Hematopoietic multipotent progenitor cell treated with erythropoietin and hydrocortisone succinate and interleukin-3 and kit ligand, for 8 days (in vitro differentiated cells): ENCODE data around the gene RBM44.
A peak's percentile ranks its signal among the peaks of the same experiment; 100 is the strongest.
"Not testable (repeated sequence)": the region's sequence is repeated elsewhere in the genome, so short reads cannot be mapped to it uniquely, and the experiment has no call there.

Experiments used
- DNase-seq: peaks from one replicate; pipeline ENCODE4 v3.0.0-alpha.2; 2015

The RBM44 gene

DNA sequence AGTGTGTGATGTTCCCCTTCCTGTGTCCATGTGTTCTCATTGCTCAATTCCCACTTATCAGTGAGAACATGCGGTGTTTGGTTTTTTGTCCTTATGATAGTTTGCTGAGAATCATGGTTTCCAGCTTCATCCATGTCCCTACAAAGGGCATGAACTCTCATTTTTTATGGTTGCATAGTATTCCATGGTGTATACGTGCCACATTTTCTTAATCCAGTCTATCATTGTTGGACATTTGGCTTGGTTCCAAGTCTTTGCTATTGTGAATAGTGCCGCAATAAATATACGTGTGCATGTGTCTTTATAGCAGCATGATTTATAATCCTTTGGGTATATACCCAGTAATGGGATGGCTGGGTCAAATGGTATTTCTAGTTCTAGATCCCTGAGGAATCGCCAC is 14.9 kb upstream of the RBM44 start:
- not testable (repeated sequence) for DNase-seq

DNA sequence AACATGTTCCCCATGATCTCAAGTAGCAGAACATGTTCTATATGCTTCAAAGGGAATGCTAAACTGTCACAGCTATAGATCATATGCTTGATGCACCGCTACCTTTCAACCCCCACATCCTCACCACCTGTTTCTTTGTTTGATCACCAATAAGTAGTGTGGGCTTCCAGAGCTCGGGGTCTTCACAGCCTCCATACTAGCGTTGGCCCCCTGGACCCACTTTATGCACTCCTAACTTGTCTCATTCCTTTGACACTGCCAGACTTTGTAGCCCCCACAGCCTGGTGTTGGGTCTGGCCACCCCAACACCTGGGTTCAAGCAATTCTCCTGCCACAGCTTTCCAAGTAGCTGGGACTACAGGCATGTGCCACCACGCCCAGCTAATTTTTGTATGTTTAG is 11.6 kb upstream of the RBM44 start:
- DNase-seq: no peak

DNA sequence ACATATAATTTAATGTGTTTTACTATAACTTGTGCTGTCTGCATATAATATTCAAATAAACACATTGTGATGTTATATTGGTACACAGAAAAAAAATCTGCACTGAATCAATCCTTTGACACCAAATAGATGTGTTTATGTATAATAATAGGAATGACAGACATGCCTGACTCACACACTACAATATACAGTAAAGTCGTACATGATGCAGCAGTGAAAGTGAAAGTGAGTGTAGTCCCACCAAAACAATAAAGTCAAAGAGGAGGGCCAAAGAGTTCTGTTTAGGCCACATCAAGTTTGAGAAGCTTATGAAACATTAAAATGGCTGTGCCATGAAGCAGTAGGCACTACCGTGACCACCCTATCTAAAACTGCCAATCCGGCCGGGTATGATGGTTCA is 8.2 kb upstream of the RBM44 start:
- no peak for DNase-seq

DNA sequence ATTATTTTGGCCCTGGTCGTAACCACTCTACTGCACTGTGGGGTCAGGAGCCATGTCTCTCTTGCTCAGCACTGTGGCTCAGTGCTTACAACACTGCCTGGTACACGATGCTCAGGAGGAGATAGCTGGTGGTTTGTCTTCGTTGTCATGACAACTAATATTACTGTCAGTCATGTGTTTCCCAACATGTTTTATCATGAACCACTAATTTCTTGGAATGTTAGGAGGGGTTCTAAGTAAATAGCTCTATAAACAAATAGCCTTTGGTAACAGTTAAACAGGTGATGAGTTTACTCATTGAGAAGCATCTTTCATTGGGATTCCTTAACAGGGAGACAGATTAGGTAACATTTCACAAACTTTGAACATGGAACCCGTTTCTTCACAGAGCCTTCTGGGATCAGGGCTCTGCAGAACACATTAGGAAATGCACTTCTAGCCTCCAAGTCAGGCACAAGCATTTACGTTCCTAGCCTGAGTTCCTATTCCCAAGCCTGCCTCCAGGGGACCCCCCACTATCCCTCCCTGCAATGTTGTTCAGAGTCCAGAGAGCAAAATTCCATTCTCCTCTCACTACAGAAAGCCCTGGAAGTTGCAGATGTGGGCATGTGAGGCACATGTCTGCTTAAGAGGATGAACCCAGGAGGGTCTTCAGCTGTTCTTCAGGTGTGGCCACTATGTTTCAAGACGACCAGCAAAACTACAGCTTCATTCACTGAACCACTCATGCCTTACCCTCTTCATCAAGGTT is 6.4 kb upstream of the RBM44 start:
- DNase-seq: peak; percentile 40

DNA sequence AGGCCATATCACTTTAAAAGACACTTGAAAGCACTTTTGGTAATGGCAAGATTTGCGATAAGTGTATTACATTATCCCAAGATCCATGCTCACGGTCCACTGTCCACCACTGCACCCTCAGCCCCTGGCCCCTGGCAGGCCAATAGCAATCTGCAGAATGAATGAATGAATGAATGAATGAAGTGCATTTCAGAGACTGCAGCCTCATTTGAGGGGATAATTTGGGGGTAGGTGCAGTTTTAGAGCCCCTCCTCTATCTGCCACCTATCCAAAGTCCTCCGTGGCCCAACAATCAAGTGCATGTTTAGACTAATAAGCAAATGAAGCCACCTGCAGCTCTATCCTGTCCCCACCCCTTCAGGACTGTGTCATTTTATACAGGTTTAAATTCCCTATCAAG is 1.3 kb upstream of the RBM44 start:
- DNase-seq: no peak

DNA sequence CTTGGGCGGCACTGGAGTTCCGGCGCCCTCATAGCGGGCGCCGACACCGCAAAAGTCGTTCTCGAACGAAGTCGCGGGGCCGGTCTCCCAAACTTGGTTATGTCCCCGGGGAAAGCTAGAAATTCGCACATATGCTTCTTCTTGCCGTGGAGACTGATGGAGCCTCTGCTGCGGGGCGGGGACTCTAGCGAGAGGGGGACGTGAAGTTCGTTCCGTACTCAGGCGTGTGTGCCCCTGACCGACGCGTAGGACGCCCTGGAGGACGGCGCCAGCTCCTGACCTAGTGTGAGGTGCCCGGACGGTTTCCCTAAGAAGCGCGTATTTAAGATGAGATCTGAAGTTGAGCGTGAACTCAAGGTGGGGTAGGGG is 465 bp downstream of the RBM44 start:
- DNase-seq: no peak

DNA sequence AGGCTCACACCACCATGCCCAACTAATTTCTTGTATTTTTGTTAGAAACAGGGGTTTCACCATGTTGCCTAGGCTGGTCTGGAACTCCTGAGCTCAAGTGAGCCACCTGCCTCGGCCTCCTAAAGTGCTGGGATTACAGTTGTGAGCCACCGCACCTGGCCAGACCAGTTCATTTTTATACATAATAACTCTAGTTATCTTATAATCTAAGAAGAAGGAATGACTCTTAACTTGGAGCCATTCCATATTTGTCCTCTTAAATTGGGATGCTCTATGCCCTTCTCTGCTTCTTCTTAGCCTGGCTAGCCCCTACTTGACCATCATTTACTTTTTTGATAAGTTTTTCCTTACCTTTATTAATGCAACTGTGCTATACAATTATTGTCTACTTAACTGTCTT is 2.9 kb downstream of the RBM44 start:
- DNase-seq: no peak

DNA sequence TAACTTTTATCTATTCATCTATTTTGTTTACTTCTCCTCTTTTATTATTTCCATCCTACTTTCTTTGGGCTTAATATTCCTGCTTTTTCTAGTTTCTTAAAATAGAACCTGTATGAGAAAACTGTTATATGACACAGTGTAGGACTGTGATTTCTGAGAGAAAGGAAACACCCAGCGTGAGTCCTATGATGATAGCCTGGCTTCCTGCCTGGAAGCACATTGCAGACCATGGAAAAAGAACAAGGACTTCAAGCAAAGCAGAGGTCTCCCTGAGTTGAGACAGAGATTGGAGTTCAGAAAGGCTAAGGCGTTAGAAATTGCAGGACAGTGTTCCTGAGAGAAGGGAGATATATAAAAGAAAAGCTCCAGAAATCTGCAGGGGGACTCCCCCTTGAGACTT is 7.8 kb downstream of the RBM44 start:
- no peak for DNase-seq

DNA sequence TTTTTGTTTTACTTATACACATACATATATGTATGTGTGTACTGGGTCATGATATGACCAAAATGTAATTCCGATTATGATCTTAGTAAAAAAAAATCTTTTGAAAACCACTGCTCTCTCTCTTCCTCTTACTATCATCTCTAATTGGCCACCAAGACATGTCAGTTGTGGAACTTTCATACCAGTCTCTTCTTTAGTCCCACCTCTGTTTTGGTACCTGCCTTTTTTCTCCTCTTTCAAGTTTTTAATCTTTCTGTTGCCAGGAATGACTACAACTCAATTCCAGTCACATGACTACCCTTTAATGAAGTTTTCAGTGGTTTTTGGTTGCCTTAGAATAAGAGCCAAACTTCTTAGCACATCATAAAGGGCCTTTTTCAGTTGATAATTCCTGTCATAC is 17.1 kb downstream of the RBM44 start:
- DNase-seq: no peak

DNA sequence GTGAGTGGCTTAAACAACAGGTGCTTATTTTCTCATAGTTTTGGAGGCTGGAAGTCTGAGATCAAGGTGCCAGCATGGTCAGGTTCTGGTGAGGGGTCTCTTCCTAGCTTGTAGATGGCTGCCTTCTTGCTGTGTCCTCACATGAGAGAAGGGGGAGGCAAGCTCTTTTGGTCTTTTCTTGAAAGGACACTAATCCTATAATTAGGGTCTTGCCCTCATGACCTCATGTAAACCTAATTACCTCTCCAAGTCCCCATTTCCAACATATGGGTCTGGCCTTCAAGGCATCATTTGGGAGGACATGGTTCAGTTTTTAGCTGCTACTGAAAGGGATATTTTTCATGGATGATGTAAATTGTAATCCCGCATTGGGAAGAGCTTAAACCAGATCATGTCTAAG is 18.0 kb downstream of the RBM44 start:
- no peak for DNase-seq

DNA sequence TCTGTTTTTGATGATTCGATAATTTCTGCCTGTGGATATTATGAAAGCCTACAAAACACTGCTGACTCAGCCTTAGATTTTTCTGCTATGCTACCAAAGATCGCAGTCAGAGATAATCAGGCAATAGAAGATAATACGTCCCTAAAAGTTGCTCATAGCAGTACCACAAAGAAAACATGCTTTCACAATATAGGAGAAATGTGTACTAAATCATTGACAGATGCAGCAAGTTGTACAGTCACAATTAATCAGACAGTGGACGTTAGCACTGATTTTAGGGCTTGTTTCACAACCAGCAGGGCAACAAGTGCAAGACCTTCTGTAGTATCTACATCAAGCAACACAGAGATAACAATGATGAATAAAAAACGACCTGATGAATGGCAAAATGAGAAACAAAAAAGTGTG is 19.5 kb downstream of the RBM44 start:
- peak; percentile 14 for DNase-seq

DNA sequence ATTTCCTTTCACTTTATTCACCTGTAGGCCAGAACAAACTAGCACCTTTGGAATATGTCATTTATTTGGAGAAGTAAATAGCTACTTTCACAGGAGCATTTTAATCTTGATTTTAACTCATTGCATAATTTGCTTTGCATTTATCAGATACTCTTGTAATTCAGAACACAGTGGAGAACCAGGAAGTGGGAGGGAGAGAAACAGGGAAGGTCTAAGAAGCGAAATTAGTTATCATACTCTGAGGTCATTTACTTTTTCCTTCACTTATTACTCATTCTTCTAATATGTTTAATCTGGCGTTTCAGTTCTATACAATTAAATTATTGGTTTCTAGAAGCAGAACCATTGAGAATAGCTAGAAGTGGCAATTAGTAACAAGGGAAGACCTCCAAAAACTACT is 20.7 kb downstream of the RBM44 start:
- no peak for DNase-seq

DNA sequence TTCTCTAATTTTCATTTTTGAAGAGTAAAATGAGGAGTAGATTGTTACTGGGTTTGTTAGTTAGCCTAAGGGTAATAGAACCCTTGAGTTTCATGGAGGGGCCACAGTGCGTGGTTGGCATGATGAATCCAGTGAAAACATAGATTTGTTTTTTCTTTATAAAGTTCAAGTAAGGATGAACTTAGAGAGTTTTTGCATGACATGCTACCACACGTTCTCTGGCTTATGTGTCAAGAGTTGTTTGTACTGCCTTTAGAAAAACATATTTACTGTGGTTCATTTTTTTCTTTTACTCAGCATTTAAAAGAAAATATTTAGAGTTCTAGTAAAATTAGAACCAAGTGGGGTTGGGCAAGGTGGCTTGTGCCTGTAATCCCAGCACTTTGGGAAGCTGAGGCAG is 21.8 kb downstream of the RBM44 start:
- DNase-seq: no peak

DNA sequence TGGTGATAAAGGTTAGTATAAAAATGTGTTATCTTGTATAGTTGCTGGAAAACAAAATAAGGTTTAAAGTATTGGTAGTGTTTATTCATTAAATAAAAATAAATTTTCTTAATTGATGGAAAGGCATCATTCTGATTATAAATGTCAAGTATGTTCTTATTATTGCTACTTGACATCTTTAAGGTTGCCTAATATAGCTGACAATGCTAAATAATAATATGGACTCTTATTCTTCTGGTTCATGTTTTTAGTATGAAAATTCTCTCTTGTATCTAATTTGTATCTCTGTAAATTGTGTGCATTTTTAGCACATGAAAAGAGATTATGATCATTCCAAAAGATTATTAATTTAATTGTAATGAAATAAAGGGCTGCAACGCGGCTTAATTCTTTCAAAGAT is 25.0 kb downstream of the RBM44 start:
- no peak for DNase-seq

DNA sequence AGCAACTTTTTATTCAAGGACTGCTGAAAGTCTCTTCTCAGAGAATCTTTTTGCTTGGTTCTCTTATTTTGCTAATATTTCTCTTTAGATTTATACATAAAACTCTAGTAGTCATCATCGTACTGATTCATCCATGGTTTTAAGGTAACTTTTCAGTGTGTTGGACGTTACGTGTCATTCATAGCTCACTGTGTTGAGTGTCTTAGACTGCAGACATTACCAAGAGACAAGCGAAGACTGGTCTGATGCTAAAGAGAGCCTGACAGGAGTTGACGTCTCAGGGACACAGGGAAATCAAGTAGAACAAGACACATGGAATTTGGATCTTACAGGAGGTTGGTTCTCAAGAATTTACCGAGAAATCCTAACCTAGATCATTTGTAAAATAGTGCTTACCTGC is 25.5 kb downstream of the RBM44 start:
- no peak for DNase-seq

DNA sequence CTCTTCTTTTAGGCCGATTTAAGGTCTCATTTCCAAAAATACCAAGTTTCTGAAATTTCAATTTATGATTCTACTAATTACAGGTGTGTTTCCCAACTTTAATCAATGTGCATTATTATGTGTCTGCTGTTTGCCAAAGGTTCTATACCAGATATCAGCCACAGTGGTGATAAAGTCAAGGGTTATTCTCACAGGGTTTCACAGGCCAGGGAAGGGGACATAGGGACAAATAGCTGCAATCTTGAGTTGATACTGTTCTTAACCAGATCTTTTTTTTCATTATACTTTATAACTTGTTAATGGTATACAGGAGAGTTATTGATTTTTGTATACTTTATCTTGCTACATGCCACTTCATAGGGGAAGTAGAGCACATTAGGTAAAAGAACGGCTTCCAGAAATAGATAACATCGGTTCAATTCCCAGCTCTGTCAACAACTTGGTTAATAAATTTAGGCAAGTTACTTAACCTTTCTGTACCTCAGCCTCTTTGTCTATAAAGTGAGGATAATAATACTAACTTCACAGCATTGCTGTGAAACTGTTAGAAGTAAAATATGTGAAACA is 28.9 kb downstream of the RBM44 start:
- no peak for DNase-seq

DNA sequence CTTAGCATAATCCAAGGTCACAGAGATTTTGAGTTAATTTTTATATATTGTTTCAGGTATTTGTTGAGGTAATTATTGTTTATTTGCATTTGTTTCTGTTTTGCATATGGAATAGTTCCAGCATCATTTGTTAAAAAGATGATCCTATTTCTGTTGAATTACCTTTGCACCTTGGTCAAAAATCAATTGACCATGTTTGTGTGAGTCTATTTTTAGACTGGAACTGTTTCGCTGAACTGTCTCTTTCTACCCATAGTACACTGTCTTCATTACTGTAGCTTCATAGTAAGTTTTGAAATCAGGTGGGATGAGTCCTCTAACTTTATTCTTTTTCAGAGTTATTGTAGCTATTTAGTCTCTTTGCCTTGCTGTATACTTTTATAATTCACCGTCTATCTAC is 31.9 kb downstream of the RBM44 start:
- no peak for DNase-seq

DNA sequence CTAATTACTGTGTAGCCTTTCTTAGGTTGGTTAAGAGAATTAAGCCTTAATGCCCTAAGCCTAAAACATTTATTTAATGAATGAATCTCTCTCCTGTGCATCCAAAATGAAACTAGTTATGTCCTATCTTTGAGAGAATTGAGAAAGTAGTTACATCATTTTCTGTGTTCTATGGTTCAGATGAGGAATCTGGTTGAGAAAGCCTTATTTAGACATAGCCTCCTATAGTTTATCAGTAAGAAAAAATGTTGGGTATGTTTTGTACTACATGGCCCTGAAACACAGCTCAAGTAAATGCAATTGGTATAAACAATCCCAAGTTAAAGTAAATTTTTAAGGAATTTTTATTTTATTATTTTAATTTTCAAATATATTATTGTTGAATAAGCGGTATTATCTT is 35.0 kb downstream of the RBM44 start:
- no peak for DNase-seq

DNA sequence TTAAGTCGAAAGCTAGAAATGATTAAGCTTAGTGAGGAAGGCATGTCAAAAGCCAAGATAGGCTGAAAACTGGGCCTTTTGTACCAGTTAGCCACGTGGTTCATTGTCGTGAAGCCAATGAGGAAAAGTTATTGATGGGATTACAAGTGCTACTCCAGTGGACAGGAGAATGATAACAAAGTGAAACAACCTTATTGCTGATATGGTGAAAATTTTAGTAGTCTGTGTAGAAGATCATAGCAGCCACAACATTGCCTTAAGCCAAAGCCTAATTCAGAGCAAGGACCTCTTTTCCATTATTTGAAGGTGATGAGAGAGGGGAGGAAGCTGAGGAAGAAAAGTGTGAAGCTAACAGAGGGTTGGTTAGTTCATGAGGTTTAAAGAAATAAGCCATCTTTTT is 36.8 kb downstream of the RBM44 start:
- no peak for DNase-seq

DNA sequence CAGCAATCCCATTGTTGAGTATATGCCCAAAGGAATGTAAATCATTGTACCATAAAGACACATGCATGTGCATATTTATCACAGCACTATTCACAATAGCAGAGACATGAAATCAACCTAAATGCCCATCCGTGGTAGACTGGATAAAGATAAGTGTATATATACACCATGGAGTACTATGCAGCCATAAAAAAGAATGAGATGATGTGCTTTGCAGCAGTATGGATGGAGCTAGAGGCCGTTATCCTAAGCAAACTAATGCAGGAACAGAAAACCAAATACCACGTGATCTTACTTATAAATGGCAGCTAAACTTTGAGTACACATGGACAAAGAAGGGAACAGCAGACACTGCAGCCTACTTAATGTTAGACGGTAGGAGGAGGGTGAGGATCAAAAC is 42.5 kb downstream of the RBM44 start:
- no peak for DNase-seq

DNA sequence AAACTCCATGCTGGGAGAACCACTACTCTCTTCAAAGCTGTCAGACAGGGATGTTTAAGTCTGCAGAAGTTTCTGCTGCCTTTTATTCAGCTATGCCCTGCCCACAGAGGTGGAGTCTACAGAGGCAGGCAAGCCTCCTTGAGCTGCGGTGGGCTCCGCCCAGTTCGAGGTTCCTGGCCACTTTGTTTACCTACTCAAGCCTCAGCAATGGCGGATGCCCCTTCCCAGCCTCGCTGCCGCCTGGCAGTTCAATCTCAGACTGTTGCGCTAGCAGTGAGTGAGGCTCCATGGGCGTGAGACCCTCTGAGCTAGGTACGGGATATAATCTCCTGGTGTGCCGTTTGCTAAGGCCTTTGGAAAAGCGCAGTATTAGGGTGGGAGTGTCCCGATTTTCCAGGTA is 50.4 kb downstream of the RBM44 start:
- not testable (repeated sequence) for DNase-seq

DNA sequence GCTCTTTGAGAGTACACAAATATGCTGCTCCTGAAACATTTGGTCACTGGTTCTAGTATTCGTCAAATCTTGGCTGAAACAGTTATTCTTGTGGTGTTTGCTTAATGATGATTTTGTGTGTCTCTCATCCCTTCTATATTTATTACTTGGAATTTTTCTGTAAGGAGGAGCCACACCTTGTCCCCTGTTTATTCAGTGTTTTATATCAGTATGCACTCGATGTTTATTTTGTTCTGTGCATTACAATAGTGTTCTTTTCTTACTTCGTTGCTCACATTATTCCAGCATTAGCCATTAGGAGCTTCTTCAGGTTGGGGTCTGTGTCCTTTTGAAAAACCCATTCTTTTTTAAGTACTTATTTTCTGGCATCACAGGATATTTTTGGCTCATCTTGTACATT is 55.7 kb downstream of the RBM44 start:
- DNase-seq: no peak

DNA sequence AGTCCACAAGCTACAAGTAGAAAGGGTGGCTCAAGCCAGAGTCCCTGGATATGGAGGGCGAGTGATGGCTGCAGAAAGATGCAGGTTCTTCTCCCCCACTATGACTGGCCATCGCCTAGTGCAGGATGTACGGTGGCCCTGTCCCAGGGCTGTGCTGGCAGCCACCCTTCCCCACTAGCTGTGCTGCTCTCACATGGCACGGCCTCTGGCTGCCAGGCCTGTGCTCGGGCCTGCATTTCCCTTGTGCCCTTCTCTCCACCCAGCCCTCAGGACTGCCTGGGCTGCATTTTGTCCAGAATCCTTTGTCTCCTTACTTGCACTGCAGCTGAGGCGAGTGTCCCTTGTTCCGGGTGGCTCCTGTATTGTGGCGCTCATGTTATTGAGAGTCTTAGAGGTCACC is 59.2 kb downstream of the RBM44 start:
- DNase-seq: no peak

DNA sequence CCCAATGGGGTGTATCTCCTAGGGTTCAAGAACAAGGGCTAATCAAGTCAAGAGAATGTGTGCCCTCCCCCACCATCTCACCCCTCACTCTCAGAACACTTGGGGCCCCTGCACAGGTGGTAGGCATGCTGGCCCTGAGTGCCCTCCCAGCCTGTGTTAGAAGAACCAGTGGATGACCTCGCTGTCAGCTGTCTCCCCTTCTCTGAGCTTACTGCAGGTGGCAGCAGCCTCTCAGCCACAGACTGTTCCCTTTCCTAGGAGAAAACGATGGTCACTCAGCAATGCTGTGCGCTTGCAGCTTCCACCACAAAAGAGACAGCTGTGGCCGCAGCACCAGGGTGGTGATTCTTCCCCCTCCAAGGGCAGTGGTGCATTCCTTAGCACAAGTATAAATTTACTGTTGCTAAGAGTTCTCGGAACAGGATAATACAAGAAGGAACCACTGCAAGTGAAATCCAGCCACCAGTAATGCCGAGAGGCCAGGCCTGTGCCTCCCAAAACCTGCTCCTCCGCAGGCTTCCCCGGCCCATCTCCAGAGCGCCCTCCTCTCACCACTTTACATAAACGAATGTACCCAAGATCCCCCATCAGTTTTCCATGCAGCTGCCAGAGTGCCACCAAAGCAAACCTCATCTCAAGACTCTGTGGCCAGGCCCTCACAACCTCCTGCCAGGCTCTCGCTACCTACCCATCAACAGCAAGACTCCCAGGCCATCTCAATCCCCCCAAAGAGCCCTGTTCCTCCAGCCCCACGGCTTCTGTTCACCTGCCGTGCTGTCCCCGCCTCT is 59.9 kb downstream of the RBM44 start:
- peak; percentile 80 for DNase-seq

DNA sequence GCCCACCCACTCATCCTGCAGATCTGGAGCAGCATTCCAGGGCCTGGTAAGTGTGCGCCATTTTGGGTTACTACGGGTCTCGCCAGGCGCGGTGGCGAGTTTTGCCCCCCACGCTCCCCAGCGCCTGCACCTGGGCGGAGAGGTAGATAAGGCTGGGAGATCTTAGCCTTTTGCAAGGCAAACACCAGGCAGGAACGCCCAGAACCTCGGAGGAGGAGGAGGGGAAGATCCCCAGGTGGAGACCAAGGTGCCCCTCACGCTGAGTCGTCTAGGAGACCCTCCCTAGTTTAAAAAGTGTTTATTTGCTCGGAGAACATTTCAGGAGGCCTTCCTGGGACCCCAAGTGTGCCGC is 60.5 kb downstream of the RBM44 start:
- DNase-seq: no peak
